Fibroblast of skin of right quadriceps (primary cell): ENCODE data around the gene SPG7.
A peak's percentile ranks its signal among the peaks of the same experiment; 100 is the strongest.

Experiments used
- DNase-seq: peaks from one replicate; pipeline ENCODE4 v3.0.0-alpha.2; 2013

Gene SPG7

GRCh38 chr16:89489040-89489897, 18.9 kb upstream of the SPG7 start:
- peak; percentile 97 for DNase-seq

GRCh38 chr16:89489898-89490438, 18.2 kb upstream of the SPG7 start:
- no peak for DNase-seq

- peak; percentile 100 for DNase-seq
Observed at GRCh38 chr16:89490439-89491237, 17.6 kb upstream of the SPG7 start, which contains the start of gene ANKRD11. TSS of gene ANKRD11 (minus strand) at chr16:89490561. CDS start at chr16:89317019, 173,542 bp downstream.

- DNase-seq: no peak
Observed at GRCh38 chr16:89491238-89491869, 16.8 kb upstream of the SPG7 start.

- DNase-seq: no peak
Observed at GRCh38 chr16:89491974-89492687, 16.1 kb upstream of the SPG7 start.

- no peak for DNase-seq
Observed at GRCh38 chr16:89493776-89494175, 14.4 kb upstream of the SPG7 start.

- peak; percentile 43 for DNase-seq
Observed at GRCh38 chr16:89495121-89495520, 13.1 kb upstream of the SPG7 start.

- DNase-seq: peak; percentile 80
Observed at GRCh38 chr16:89498839-89499238, 9.4 kb upstream of the SPG7 start.

GRCh38 chr16:89499767-89500166, 8.4 kb upstream of the SPG7 start:
- no peak for DNase-seq

- DNase-seq: no peak
Observed at GRCh38 chr16:89502081-89502843, 5.9 kb upstream of the SPG7 start.

GRCh38 chr16:89504091-89504490, 4.1 kb upstream of the SPG7 start:
- DNase-seq: no peak

- DNase-seq: peak; percentile 74
Observed at GRCh38 chr16:89505204-89506112, 2.7 kb upstream of the SPG7 start.

- DNase-seq: no peak
Observed at GRCh38 chr16:89506113-89506504, 2.1 kb upstream of the SPG7 start.

GRCh38 chr16:89506791-89507191, 1.4 kb upstream of the SPG7 start:
- no peak for DNase-seq

- no peak for DNase-seq
Observed at GRCh38 chr16:89507214-89507833, 879 bp upstream of the SPG7 start.

- no peak for DNase-seq
Observed at GRCh38 chr16:89510526-89510925, 2.3 kb downstream of the SPG7 start.

GRCh38 chr16:89511374-89511773, 3.2 kb downstream of the SPG7 start:
- no peak for DNase-seq

- DNase-seq: no peak
Observed at GRCh38 chr16:89512453-89512852, 4.2 kb downstream of the SPG7 start.

GRCh38 chr16:89517128-89517527, 8.9 kb downstream of the SPG7 start:
- no peak for DNase-seq

GRCh38 chr16:89519881-89520280, 11.7 kb downstream of the SPG7 start:
- no peak for DNase-seq
